Activated B cell treated with CpG ODN at 0.5 μM for 24 hours (primary cell): Measurements from ENCODE around the gene SLC18A3. TPM values are rescaled to one million over a fixed set of nuclear protein-coding genes. Genes with fewer than 3 reads are reported as not detected.

Source experiments
- ATAC-seq: fragments of 200-7000 bp; cut with Tn5 transposase; one replicate; pipeline ENCODE4 v1.10.0; 2021; ENCODE audit warnings: low read depth, mild to moderate bottlenecking, moderate library complexity
- CTCF ChIA-PET: fragments of 350-600 bp; sonication (Branson Sonifier 250); formaldehyde crosslinking; loops from one replicate; lab custom pipeline; 2021; ENCODE audit warnings: antibody characterized with exemption; lab: Charles Lee
- POLR2A ChIA-PET: fragments of 350-600 bp; sonication (Branson Sonifier 250); formaldehyde crosslinking; loops from one replicate; lab custom pipeline; 2021; ENCODE audit warnings: antibody characterized with exemption; lab: Charles Lee
- DNase-seq: peaks from one replicate; pipeline ENCODE4 v3.0.0; 2022
- H3K27ac Mint-ChIP-seq: one replicate; pipeline ENCODE4 v1.8.0; 2020; ENCODE audit warnings: mixed read lengths
- H3K27me3 Mint-ChIP-seq: one replicate; pipeline ENCODE4 v1.8.0; 2021; ENCODE audit warnings: mixed read lengths
- H3K36me3 Mint-ChIP-seq: one replicate; pipeline ENCODE4 v1.8.0; 2021; ENCODE audit warnings: low read depth, mixed read lengths
- H3K4me1 Mint-ChIP-seq: one replicate; pipeline ENCODE4 v1.8.0; 2021; ENCODE audit warnings: mixed read lengths
- H3K4me3 Mint-ChIP-seq: one replicate; pipeline ENCODE4 v1.8.0; 2020; ENCODE audit warnings: mild to moderate bottlenecking, mixed read lengths
- H3K9me3 Mint-ChIP-seq: one replicate; pipeline ENCODE4 v1.8.0; 2020; ENCODE audit warnings: mixed read lengths
- intact Hi-C: fragments of 100-400 bp; cut with micrococcal nuclease; formaldehyde crosslinking; loops from one replicate; pipeline ENCODE4 v1.15.1; 2024
- total RNA-seq: library from RNA; stranded (reverse); gene quantifications from 2 replicates; pipeline ENCODE4 v1.2.3, GENCODE V29; 2022
- TF ChIP-seq, protein P1 (sequence below): fragments of 200-600 bp; IDR thresholded peaks from one replicate; pipeline ENCODE4 v1.8.0; 2022; ENCODE audit warnings: antibody characterized with exemption, mild to moderate bottlenecking

SLC18A3 gene
- total RNA-seq, 1 donor from 2014 or later: not detected

DNA sequence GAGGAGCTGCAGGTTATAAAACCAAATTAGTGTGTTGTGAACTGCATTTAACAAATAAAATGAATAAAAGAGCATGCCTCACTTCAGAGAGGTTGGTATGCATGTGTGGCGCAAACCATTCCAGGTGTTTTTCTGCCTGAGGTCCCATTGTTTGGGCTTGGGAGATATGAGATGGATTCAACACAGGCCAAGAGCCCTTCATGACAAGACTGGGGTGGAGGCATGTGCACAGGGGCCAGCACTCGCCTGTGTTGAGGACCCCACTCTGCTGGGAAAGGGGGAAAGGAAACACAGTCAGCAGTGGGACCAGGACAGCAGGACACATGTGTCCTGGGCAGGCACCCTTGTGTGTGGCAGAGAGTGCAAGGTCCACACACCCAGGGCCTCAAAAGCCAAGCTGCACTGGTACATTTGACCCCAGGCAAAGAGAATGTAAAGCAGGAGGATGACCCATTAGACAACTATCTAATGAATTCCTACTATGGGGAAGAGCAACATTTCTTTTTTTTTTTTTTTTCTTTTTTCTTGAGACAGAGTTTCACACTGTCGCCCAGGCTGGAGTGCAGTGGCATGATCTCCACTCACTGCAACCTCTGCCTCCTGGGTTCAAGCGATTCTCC lies 9.2 kb upstream of the SLC18A3 start:
- Mint-ChIP-seq H3K4me1 (no peaks in the 10 kb centered on the region), H3K27ac (no peak overlapping the region), H3K4me3 (no peak overlapping the region), H3K9me3 (no peaks in the 10 kb centered on the region), H3K36me3 (no peaks in the 10 kb centered on the region), H3K27me3 (peaks cover 40% of the 10 kb centered on the region)
- TF ChIP-seq, protein P1, sequence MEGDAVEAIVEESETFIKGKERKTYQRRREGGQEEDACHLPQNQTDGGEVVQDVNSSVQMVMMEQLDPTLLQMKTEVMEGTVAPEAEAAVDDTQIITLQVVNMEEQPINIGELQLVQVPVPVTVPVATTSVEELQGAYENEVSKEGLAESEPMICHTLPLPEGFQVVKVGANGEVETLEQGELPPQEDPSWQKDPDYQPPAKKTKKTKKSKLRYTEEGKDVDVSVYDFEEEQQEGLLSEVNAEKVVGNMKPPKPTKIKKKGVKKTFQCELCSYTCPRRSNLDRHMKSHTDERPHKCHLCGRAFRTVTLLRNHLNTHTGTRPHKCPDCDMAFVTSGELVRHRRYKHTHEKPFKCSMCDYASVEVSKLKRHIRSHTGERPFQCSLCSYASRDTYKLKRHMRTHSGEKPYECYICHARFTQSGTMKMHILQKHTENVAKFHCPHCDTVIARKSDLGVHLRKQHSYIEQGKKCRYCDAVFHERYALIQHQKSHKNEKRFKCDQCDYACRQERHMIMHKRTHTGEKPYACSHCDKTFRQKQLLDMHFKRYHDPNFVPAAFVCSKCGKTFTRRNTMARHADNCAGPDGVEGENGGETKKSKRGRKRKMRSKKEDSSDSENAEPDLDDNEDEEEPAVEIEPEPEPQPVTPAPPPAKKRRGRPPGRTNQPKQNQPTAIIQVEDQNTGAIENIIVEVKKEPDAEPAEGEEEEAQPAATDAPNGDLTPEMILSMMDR: no peak
- ChIA-PET CTCF (interaction anchor here (1.5 kb wide), 1 partner anchor 8 kb away, joined by 3 read pairs; no protein-coding TSS in a partner anchor), POLR2A (no interaction called here)
- DNase-seq (no peak), ATAC-seq (no peak)
- intact Hi-C loops: no loop called here

GRCh38 chr10:49601857-49602256 lies 8.3 kb upstream of the SLC18A3 start:
- Mint-ChIP-seq H3K4me3 (no peak overlapping the region), H3K27me3 (peaks cover 45% of the 10 kb centered on the region), H3K36me3 (no peaks in the 10 kb centered on the region), H3K4me1 (peaks cover 3% of the 10 kb centered on the region), H3K9me3 (no peaks in the 10 kb centered on the region), H3K27ac (no peak overlapping the region)
- DNase-seq (no peak), ATAC-seq (no peak)
- CTCF ChIA-PET: interaction anchor here (1.5 kb wide), 1 partner anchor 9 kb away, joined by 3 read pairs; no protein-coding TSS in a partner anchor
- TF ChIP-seq, protein P1: no peak
- POLR2A ChIA-PET: no interaction called here
- intact Hi-C loops: no loop called here

- Mint-ChIP-seq H3K4me1 (peaks cover 6% of the 10 kb centered on the region), H3K27me3 (peaks cover 50% of the 10 kb centered on the region), H3K4me3 (no peak overlapping the region), H3K9me3 (no peaks in the 10 kb centered on the region), H3K36me3 (no peaks in the 10 kb centered on the region), H3K27ac (no peak overlapping the region)
- no peak for ATAC-seq
- intact Hi-C loops: no loop called here
- CTCF ChIA-PET: no interaction called here
- no peak for DNase-seq
- POLR2A ChIA-PET: no interaction called here
- TF ChIP-seq, protein P1: no peak
These were observed 7.6 kb upstream of the SLC18A3 start for GRCh38 chr10:49602380-49603023.

DNA sequence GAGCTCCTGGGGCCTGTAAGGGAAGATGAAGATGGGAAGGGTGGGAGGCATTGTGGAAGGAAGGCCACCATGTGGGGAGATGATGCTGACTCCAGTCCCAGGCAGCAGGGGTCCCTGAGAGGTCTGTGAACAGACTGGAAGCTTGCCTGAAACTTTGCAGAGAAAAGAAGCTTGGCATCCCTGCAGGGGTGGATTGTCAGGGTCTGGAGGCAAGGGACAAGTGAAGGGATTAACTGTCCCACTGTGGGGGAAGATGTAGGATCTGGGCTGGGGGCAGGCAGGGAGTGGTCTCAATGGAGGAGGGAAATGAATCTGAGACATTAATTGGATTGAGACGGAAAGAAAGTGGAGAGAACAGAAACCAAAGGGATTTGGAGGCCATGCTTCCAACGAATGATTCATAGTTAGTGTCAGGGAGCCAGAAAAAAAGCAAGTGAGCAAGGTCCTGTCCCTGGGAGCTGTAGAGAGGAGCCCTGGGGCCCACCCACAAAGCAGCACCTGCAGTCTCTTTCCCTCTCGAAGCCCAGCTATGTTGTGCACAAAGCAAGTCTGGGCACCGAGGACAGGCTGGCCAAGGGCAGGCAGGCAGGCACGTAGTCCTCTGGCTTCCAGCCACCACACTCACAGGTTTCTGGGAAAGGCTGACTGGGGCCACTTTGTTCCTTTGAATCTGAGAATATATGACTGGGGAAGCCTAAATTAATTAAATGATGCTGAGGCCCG lies 4.7 kb upstream of the SLC18A3 start:
- peaks cover 66% of the 10 kb centered on the region for H3K27me3 Mint-ChIP-seq
- H3K4me3 Mint-ChIP-seq: no peak overlapping the region

More for the DNA sequence above, 4.7 kb upstream of the SLC18A3 start:
- TF ChIP-seq, protein P1: no peak
- Mint-ChIP-seq H3K9me3 (no peaks in the 10 kb centered on the region), H3K36me3 (no peaks in the 10 kb centered on the region), H3K4me1 (peaks cover 6% of the 10 kb centered on the region), H3K27ac (no peak overlapping the region)
- DNase-seq: no peak
- CTCF ChIA-PET: interaction anchor here (1.9 kb wide), 1 partner anchor 12 kb away, joined by 6 read pairs; no protein-coding TSS in a partner anchor
- POLR2A ChIA-PET: no interaction called here
- intact Hi-C loops: loop anchor here (5.0 kb wide), 2 partner anchors 157 to 208 kb away; partner anchors contain the start of genes DRGX and OGDHL
- ATAC-seq: no peak
